Spinal cord (tissue), 10 donors: ENCODE data around the gene DPH6. TPM values are rescaled to one million over a fixed set of nuclear protein-coding genes. Genes with fewer than 3 reads are reported as not detected.

ENCODE experiments used
- DNase-seq, 6 donors: peaks; one replicate each; pipeline versions ENCODE4 v3.0.0 to v3.0.0-alpha.2; 2013 to 2015; ENCODE audit warnings: low spot score in 6 of 6, low read depth in 4 of 6
- H3K27ac ChIP-seq: one replicate; pipeline ENCODE4 v1.5.1; 2013; ENCODE audit warnings: low read depth, low read length, control low read depth
- H3K27me3 ChIP-seq: one replicate; pipeline ENCODE4 v1.6.1; 2013; ENCODE audit warnings: low read length; ENCODE audit not compliant: control insufficient read depth, insufficient read depth
- H3K36me3 ChIP-seq: one replicate; pipeline ENCODE4 v1.6.1; 2013; ENCODE audit warnings: low read length; ENCODE audit not compliant: control insufficient read depth, insufficient read depth
- H3K4me1 ChIP-seq: one replicate; pipeline ENCODE4 v1.6.1; 2013; ENCODE audit warnings: low read length; ENCODE audit not compliant: control insufficient read depth, insufficient read depth
- H3K4me3 ChIP-seq: one replicate; pipeline ENCODE4 v1.5.1; 2013; ENCODE audit warnings: low read depth, low read length, control low read depth
- H3K9me3 ChIP-seq: one replicate; pipeline ENCODE4 v1.6.1; 2013; ENCODE audit warnings: low read length; ENCODE audit not compliant: control insufficient read depth, insufficient read depth
- WGBS: methylation state at CpG from one replicate; pipeline ENCODE4 v1.1.5; 2013; ENCODE audit warnings: missing lambda C conversion rate; ENCODE audit not compliant: insufficient coverage; 5-methylcytosine and 5-hydroxymethylcytosine counted together
- polyA plus RNA-seq, 2 donors: library from polyadenylated mRNA; unstranded; fragments of 120-200 nt; gene quantifications; one replicate each; pipeline ENCODE4 v1.2.1, GENCODE V29; 2013; ENCODE audit not compliant: insufficient read length in 2 of 2
- total RNA-seq, 2 donors: library from RNA; depleted of rRNA in 1 of 2; stranded (reverse); fragments of 120-200 nt in 1 of 2; fragments of >200 nt in 1 of 2; gene quantifications; one replicate each; pipeline versions ENCODE4 v1.2.3 to v1.2.4, GENCODE V29; 2013 to 2014
- donor health status: healthy.

DPH6 gene
- total and polyA plus RNA-seq, 4 donors = 12.4 to 26.4 (median 17.6) TPM

DNA sequence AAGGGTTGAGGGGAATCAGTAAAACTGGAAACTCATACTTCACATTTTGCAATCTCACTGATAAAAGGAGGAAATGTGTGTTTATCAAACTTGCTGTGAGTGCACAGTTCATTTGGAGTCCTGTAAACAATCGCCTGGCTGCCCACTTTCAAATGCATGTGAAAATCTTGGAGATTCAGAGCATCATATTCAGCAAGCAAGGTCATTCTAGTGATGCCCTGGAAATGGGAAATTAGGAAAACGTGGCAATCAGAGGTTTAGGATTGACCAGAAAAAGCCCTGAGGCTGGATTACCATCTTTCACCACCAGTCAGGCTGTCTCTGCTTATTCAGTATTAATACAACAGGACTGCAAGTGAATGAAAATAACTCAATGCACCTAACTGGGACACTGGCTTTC is 23.9 kb downstream of the DPH6 start:
- no peaks in the 10 kb centered on the region for H3K36me3 ChIP-seq
- H3K9me3 ChIP-seq = no peaks in the 10 kb centered on the region
- no peak overlapping the region for H3K27ac ChIP-seq
- WGBS = 60% methylated on average over 1 of the region's 2 CpGs
- H3K4me3 ChIP-seq = no peak overlapping the region
- no peak for DNase-seq
- H3K27me3 ChIP-seq = no peaks in the 10 kb centered on the region
- H3K4me1 ChIP-seq = no peaks in the 10 kb centered on the region

DNA sequence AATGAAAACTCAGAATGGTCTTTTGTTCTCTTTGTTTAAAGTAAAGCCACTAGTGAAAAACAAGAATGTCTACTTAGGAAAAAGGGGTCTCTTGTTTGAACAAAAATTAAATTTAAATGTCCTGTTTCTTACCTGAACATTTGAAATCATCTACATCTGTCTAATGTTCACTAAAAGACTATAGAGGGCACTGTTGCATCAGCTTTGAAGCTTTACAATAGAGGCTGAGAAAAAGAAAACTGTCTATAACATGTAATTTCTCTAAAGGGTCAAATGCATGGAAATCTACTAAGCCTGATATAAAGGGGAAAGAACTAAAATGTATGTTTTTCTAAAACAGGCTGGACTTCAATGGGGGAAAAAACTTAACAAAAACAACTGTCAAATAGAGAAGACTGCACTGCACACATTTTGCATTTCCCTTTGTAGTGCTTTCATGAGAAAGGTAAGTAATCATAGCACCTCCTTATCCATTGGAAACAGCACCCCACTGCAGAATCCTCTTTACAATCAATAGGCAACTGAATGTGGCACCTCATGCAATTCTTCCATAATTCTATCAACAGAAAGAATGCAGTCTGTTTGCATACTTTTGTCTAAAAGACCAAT is 26.3 kb downstream of the DPH6 start:
- no peaks in the 10 kb centered on the region for H3K4me1 ChIP-seq
- H3K27ac ChIP-seq = no peak overlapping the region
- peak; percentile 21 to 94 (median 50) for DNase-seq

DNA sequence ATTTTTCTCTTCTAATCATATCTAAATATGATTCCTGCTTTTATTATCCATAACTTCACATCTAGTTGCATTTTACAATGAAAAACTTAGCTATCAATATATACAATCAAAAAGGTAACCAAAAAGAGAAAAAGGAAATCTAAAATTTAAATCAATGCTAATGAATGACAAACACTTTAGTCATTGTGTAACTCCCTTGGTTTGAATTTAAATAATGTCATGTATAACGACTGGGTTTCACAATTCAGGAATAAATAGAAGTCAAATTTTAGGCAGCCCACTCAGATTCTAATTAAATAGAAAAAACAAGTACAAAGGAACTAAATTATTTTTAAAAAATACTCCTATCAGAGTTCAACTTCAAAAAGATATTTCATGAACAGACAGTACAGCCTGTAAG is 26.9 kb downstream of the DPH6 start:
- Histone ChIP-seq H3K27ac (no peak overlapping the region), H3K4me1 (no peaks in the 10 kb centered on the region), H3K27me3 (no peaks in the 10 kb centered on the region), H3K9me3 (no peaks in the 10 kb centered on the region), H3K36me3 (no peaks in the 10 kb centered on the region), H3K4me3 (no peak overlapping the region)
- no peak for DNase-seq
- no CpG with 5 or more reads among the region's 1 CpG for WGBS

More for the DNA sequence above, 26.3 kb downstream of the DPH6 start:
- H3K9me3 ChIP-seq = no peaks in the 10 kb centered on the region
- H3K4me3 ChIP-seq = no peak overlapping the region
- no peaks in the 10 kb centered on the region for H3K36me3 ChIP-seq
- H3K27me3 ChIP-seq = no peaks in the 10 kb centered on the region

DNA sequence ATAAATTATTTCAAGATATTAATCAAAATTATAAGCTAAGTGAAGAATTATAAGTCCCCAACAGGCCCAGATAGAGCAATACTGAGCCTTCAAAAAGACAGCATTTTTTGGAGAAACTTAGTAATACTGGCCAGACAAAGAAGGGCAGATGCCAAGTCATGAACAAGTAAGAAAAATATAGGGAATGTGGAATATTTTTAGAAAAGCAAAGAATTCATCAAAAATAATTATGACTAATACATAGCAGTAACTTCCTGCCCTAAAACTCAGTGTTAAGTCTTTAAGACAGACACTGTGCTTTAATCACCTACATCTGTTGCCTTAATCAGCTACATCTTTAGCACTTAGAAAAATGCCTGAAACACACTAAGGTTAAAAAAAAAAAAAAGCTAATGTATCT is 31.2 kb downstream of the DPH6 start:
- DNase-seq = no peak
- H3K27me3 ChIP-seq = no peaks in the 10 kb centered on the region
- H3K9me3 ChIP-seq = no peaks in the 10 kb centered on the region
- H3K27ac ChIP-seq = no peak overlapping the region
- H3K36me3 ChIP-seq = no peaks in the 10 kb centered on the region
- H3K4me1 ChIP-seq = no peaks in the 10 kb centered on the region
- no peak overlapping the region for H3K4me3 ChIP-seq

DNA sequence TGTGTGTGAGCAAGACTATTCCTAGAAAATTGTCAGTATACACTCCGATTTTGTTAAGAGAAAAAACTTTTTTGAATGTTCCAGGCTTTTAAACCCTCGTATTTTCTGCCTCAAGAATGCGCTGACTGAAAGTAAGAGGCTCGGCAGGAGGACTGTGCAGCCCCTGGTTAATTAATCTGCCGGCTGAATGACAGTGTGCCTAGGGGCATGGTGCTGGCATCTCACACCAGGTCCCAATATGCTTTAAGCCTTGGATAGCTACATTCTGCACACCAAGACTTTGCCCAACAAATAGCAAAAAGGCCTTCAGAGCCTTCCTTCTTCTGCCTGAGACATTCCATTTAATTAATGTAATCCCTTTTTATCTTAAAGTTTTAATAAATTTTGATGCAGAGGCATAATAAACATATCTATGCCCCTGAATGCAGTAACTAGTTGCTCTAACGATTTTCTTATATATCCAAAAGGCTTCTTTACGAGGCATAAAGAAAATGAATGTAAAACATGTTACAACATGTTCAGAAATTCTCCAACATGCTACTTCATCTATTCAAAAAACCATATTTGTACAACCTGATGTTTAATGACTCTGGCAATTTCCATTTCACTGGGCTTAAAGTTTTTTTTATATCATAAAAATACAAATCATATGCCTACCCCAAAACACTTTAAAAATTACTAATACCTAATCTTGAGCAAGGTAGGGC is 37.9 kb downstream of the DPH6 start:
- 41% methylated on average over 4 of the region's 7 CpGs for WGBS
- H3K4me1 ChIP-seq = no peaks in the 10 kb centered on the region
- no peak overlapping the region for H3K4me3 ChIP-seq
- no peaks in the 10 kb centered on the region for H3K36me3 ChIP-seq
- H3K9me3 ChIP-seq = no peaks in the 10 kb centered on the region
- DNase-seq = peak in 2 of 6 donors; percentile 15 to 68
- H3K27me3 ChIP-seq = no peaks in the 10 kb centered on the region
- no peak overlapping the region for H3K27ac ChIP-seq

DNA sequence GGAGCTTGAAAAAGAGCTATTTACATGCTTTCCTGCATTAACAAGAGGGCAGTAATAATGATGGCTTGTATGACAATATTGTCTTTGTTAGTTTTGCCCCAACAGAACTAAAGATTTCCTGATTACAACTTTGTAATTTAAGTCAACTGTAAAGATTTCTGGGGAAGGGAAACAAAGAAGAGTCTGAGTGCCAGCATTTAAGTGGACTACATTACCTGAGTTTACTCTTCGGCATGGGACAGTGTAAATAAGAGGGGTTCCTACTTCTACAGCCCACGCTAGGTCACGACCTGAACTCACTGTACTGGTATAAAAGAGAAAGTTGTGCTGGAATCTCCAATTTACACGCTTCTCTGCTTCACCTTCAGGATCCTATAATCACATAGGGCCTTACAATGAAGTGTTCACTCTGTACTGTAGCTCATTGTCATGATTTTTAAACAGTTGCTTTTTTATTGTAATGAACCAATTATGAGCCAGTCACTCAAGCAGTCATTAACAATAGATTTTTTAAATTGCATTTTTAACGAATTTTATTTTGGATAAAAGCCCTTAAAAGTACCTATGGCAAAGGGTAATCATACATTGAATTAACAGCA is 39.6 kb downstream of the DPH6 start:
- DNase-seq = no peak
- H3K4me1 ChIP-seq = no peaks in the 10 kb centered on the region
- H3K9me3 ChIP-seq = no peaks in the 10 kb centered on the region
- WGBS = no CpG with 5 or more reads among the region's 5 CpGs
- no peaks in the 10 kb centered on the region for H3K36me3 ChIP-seq
- H3K4me3 ChIP-seq = no peak overlapping the region
- H3K27me3 ChIP-seq = no peaks in the 10 kb centered on the region
- no peak overlapping the region for H3K27ac ChIP-seq

DNA sequence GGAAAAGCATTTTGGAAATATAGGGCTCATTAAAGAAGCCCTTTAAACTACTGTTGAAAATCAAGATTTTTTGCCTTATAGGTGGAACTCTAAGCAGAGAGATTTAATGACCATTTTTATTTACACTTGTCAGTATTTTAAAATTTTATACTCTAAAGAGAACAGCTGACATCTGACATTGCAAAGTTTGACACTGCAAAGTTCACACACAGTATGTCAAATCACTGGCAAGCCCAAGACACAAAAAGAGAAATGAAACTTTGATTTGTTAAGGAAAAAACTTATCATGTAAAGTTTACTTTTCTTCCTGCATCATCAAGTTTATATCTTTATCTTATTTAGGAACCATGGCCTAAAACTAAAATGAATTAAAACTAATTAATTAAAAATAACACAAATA is 40.2 kb downstream of the DPH6 start:
- H3K27me3 ChIP-seq = no peaks in the 10 kb centered on the region
- no peaks in the 10 kb centered on the region for H3K36me3 ChIP-seq
- no peak overlapping the region for H3K4me3 ChIP-seq
- H3K9me3 ChIP-seq = no peaks in the 10 kb centered on the region
- H3K27ac ChIP-seq = no peak overlapping the region
- no peaks in the 10 kb centered on the region for H3K4me1 ChIP-seq
- DNase-seq = no peak

DNA sequence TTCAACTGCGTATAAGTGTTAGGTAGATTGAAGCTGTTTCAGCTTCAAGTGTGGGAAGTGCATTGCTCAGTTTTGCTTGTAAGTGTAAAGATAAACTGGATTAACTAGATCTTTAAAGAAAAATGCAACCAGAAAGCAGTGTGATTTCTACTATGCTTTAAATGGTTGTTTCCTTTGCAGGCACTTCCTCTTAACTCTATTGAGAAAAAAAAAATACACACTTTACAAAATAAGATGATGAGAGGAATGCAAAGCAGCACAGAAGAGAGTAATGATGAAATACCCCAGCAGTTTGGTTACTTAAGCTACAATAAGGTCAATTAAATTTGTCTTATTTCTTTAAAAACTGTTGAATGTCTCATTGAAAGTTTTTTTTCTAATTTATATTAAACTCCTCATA is 40.8 kb downstream of the DPH6 start:
- no CpG with 5 or more reads among the region's 1 CpG for WGBS
- Histone ChIP-seq H3K36me3 (no peaks in the 10 kb centered on the region), H3K27ac (no peak overlapping the region), H3K9me3 (no peaks in the 10 kb centered on the region), H3K4me3 (no peak overlapping the region), H3K4me1 (no peaks in the 10 kb centered on the region), H3K27me3 (no peaks in the 10 kb centered on the region)
- DNase-seq = no peak

DNA sequence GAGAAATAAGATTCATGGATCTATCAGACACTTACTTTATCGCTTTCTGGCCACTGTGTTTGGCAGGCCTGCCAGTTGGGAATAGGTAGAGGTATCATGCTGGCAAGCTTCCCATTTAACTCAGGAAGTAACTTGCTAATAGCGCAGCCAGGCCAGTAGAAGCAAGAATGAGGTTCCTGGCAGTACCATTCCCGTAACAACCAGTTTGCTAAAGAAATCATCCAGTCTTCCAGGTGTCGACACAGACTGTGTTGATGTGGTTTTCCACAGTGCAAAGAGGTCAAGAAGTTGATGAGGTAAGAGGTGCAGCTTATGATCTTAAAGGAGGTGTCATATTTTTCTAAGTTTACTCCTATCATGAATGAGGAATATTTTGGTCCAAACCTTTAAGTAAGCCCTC is 46.2 kb downstream of the DPH6 start:
- Histone ChIP-seq H3K4me1 (no peaks in the 10 kb centered on the region), H3K4me3 (no peak overlapping the region), H3K27ac (no peak overlapping the region), H3K9me3 (no peaks in the 10 kb centered on the region), H3K27me3 (no peaks in the 10 kb centered on the region), H3K36me3 (no peaks in the 10 kb centered on the region)
- no peak for DNase-seq
- no CpG with 5 or more reads among the region's 4 CpGs for WGBS

DNA sequence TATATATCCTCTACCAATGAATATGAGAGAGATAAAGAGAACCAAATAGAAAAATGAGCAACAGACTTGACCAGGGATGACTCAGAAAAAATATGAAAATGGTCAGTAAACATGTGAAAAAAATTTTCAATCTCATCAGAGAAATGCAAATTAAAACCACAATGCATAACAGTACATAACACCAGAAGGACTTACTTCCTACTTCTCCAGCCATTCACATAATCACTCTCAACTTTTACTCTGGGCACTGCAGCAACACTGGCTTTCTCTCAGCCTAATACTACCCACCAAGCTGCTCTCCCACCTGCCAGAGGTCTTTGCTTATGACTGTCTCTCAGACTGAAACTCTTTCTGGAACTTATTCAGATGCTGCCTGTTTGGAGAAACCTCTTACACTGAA is 49.4 kb downstream of the DPH6 start:
- no peaks in the 10 kb centered on the region for H3K27me3 ChIP-seq
- no peaks in the 10 kb centered on the region for H3K9me3 ChIP-seq
- H3K4me3 ChIP-seq = no peak overlapping the region
- no peak for DNase-seq
- no peaks in the 10 kb centered on the region for H3K4me1 ChIP-seq
- H3K27ac ChIP-seq = no peak overlapping the region
- H3K36me3 ChIP-seq = no peaks in the 10 kb centered on the region
